GM19372 (cell line): ENCODE measurements around the gene PCDHA7.
"Not testable (repeated sequence)": the region's sequence is repeated elsewhere in the genome, so short reads cannot be mapped to it uniquely, and the experiment has no call there.

Source experiments
- ATAC-seq: cut with Tn5 transposase; IDR thresholded peaks from one replicate; pipeline ENCODE4 v1.9.1; 2021; ENCODE audit warnings: mild to moderate bottlenecking, low read depth, moderate library complexity; ENCODE audit not compliant: unreplicated experiment

PCDHA7 gene, protein sequence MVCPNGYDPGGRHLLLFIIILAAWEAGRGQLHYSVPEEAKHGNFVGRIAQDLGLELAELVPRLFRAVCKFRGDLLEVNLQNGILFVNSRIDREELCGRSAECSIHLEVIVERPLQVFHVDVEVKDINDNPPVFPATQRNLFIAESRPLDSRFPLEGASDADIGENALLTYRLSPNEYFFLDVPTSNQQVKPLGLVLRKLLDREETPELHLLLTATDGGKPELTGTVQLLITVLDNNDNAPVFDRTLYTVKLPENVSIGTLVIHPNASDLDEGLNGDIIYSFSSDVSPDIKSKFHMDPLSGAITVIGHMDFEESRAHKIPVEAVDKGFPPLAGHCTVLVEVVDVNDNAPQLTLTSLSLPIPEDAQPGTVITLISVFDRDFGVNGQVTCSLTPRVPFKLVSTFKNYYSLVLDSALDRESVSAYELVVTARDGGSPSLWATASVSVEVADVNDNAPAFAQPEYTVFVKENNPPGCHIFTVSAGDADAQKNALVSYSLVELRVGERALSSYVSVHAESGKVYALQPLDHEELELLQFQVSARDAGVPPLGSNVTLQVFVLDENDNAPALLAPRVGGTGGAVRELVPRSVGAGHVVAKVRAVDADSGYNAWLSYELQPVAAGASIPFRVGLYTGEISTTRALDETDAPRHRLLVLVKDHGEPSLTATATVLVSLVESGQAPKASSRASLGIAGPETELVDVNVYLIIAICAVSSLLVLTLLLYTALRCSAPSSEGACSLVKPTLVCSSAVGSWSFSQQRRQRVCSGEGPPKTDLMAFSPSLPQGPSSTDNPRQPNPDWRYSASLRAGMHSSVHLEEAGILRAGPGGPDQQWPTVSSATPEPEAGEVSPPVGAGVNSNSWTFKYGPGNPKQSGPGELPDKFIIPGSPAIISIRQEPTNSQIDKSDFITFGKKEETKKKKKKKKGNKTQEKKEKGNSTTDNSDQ

DNA sequence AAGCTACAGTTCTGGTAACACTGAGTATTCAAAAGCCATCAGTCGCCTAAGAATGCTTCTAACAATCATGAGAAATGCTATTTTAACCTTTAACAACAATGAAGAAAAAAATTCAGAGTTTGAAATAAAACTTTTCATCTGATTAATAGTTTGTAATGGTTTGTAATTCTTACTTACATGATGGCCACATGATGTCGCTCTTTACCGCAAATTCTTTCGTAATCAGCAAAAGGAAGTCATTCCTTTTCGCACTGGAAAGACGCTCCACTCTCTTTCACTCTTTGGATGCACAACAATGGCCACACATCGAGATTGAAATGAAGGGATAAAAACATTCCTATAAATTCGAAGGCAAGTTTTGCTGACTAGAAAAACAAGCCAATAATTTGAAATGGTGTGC is at the start of gene PCDHA7:
PCDHA7 (plus strand) TSS at position 277 of the 400 bp plus-strand sequence; CDS start at position 392, 115 bp downstream.
- ATAC-seq, result no peak

DNA sequence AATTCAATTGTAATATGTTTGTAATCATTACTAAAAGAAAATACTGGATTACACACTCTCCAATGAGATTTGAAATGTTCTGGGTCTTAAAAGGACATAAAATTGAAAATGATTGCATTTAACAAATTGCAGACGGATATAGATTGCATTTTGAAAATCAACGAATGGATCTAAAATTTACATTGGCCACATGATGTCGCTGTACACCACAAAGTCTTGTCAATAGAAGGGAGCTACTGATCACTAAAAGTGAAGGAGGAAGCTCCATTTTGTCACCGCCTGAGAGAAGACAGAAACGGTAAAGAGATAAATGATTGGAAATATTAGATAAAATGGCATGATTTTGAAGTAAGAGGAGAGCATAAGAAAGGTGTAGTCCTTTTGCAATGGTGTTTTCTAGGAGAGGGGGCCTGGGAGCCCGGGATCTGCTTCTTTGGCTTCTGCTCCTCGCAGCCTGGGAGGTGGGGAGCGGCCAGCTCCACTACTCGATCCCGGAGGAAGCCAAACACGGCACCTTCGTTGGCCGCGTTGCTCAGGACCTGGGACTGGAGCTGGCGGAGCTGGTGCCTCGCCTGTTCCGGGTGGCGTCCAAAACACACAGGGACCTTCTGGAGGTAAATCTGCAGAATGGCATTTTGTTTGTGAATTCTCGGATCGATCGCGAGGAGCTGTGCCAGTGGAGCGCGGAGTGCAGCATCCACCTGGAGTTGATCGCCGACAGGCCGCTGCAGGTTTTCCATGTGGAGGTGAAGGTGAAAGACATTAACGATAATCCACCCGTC is 48.0 kb upstream of the PCDHA7 start, which contains the start of gene PCDHA1:
PCDHA1 (plus strand) TSS at position 236 of the 782 bp plus-strand sequence.
- ATAC-seq, result no peak

DNA sequence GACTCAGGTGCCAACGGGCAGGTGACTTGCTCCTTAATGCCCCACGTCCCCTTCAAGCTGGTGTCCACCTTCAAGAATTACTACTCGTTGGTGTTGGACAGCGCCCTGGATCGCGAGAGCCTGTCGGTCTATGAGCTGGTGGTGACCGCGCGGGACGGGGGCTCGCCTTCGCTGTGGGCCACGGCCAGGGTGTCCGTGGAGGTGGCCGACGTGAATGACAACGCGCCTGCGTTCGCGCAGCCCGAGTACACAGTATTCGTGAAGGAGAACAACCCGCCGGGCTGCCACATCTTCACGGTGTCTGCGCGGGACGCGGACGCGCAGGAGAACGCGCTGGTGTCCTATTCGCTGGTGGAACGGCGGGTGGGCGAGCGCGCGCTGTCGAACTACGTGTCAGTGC is 46.6 kb upstream of the PCDHA7 start:
- not testable (repeated sequence) for ATAC-seq

DNA sequence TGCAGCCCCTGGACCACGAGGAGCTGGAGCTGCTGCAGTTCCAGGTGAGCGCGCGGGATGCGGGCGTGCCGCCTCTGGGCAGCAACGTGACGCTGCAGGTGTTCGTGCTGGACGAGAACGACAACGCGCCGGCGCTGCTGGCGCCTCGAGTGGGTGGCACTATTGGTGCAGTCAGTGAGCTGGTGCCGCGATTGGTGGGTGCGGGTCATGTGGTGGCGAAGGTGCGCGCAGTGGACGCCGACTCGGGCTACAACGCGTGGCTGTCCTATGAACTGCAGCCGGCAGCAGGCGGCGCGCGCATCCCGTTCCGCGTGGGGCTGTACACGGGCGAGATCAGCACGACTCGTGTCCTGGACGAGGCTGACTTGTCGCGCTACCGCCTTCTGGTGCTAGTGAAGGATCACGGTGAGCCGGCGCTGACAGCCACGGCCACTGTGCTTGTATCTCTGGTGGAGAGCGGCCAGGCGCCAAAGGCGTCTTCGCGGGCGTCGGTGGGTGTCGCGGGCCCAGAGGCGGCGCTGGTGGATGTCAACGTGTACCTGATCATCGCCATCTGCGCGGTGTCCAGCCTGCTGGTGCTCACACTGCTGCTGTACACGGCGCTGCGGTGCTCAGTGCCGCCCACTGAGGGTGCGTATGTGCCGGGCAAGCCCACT is 46.1 kb upstream of the PCDHA7 start:
- not testable (repeated sequence) for ATAC-seq

DNA sequence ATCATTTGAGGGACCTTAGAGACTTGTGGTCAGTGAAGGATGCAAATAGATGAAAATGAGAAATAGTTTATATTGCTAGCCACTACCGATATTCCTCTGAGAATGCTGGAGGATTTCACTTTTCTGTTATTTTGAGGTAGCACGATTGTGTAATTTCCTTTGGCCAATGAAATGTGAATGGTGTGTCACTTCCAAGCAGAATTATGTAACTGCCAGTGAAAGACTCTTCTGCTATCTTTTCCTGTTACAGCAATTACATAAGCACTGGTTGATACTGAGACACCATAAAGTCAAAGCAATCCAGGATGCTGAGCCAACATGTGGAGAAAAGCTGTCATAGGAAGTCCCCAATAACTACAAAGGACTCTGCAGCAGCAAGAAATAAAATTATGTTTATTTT is 43.0 kb upstream of the PCDHA7 start:
- no peak for ATAC-seq

DNA sequence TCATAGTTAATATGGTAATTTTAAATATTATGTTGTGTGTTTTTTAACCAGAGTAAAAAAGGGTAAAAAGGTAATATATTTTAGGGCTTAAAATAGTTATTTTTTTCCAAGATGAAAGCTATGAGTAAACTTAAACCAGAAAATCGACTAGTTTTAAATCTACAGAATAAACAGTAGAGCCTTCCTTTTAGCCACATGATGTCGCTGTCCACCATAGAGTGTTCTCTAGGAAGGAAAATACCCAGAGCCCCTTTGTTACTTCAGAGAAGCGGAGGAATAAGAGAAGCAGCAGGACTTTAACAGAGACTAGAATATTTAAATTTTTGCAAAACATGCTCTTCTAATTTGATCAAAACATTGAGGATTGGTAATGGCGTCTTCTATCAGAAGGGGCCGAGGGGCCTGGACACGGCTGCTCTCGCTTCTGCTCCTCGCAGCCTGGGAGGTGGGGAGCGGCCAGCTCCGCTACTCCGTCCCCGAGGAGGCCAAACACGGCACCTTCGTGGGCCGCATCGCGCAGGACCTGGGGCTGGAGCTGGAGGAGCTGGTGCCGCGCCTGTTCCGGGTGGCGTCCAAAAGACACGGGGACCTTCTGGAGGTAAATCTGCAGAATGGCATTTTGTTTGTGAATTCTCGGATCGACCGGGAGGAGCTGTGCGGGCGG is 39.3 kb upstream of the PCDHA7 start, which contains the start of gene PCDHA2:
PCDHA2 (plus strand) TSS at position 258 of the 664 bp plus-strand sequence.
- ATAC-seq, result no peak

DNA sequence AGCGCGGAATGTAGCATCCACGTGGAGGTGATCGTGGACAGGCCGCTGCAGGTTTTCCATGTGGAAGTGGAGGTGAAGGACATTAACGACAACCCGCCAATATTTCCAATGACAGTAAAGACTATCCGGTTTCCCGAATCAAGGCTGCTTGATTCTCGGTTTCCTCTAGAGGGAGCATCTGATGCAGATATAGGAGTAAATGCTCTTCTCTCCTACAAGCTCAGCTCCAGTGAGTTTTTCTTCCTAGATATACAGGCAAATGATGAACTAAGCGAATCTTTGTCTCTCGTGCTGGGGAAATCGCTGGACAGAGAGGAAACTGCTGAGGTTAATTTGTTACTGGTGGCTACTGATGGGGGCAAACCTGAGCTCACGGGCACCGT is 38.8 kb upstream of the PCDHA7 start:
- no peak for ATAC-seq

DNA sequence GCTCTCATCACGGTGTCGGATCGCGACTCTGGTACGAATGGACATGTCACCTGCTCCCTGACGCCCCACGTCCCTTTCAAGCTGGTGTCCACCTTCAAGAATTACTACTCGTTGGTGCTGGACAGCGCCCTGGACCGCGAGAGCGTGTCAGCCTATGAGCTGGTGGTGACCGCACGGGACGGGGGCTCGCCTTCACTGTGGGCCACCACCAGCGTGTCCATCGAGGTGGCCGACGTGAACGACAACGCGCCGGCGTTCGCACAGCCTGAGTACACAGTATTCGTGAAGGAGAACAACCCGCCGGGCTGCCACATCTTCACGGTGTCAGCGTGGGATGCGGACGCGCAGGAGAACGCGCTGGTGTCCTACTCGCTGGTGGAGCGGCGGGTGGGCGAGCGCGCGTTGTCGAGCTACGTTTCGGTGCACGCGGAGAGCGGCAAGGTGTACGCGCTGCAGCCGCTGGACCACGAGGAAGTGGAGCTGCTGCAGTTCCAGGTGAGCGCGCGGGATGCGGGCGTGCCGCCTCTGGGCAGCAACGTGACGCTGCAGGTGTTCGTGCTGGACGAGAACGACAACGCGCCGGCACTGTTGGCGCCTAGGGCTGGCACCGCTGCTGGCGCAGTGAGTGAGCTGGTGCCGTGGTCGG is 37.9 kb upstream of the PCDHA7 start:
- ATAC-seq, result not testable (repeated sequence)

DNA sequence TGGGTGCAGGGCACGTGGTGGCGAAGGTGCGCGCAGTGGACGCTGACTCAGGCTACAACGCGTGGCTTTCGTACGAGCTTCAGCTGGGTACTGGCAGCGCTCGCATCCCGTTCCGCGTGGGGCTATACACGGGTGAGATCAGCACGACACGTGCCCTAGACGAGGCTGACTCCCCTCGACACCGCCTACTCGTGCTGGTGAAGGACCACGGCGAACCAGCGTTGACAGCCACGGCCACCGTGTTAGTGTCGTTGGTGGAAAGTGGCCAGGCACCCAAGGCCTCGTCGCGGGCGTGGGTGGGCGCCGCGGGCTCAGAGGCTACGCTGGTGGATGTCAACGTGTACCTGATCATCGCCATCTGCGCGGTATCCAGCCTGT is 37.4 kb upstream of the PCDHA7 start:
- ATAC-seq, result no peak

DNA sequence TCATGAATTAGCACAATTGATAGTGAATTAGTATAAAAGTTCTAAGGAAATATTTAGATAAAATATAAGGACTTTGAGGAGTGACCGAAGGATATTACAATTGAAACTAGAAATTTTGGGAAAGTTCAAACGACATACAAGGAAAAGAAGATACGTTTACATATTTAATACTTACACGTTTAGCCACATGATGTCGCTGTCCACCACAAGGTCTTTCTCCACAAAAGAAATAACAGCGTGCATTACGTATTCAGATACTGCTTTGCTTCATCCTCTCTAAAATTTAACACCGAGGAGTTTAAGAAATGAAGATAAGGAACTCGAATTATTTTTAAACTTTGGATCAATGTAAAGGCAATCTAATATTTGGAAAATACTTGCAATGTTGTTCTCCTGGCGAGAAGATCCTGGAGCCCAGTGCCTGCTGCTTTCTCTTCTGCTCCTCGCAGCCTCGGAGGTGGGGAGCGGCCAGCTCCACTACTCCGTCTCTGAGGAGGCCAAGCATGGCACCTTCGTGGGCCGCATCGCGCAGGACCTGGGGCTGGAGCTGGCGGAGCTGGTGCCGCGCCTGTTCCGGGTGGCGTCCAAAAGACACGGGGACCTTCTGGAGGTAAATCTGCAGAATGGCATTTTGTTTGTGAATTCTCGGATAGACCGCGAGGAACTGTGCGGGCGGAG is 33.1 kb upstream of the PCDHA7 start, which contains the start of gene PCDHA3:
PCDHA3 (plus strand) TSS at position 242 of the 678 bp plus-strand sequence.
- no peak for ATAC-seq

DNA sequence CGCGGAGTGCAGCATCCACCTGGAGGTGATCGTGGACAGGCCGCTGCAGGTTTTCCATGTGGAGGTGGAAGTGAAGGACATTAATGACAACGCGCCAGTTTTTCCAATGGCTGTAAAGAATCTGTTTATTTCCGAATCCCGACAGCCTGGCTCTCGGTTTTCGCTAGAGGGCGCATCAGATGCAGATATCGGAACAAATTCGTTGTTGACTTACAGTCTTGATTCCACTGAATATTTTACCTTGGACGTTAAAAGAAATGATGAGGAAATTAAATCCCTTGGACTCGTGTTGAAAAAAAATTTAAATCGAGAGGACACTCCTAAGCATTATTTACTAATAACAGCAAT is 32.6 kb upstream of the PCDHA7 start:
- ATAC-seq, result no peak

DNA sequence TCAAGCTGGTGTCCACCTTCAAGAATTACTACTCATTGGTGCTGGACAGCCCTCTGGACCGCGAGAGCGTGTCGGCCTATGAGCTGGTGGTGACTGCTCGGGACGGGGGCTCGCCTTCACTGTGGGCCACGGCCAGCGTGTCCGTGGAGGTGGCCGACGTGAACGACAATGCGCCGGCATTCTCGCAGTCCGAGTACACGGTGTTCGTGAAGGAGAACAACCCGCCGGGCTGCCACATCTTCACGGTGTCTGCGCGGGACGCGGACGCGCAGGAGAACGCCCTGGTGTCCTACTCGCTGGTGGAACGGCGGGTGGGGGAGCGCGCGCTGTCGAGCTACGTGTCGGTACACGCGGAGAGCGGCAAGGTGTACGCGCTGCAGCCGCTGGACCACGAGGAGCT is 31.7 kb upstream of the PCDHA7 start:
- ATAC-seq, result not testable (repeated sequence)

DNA sequence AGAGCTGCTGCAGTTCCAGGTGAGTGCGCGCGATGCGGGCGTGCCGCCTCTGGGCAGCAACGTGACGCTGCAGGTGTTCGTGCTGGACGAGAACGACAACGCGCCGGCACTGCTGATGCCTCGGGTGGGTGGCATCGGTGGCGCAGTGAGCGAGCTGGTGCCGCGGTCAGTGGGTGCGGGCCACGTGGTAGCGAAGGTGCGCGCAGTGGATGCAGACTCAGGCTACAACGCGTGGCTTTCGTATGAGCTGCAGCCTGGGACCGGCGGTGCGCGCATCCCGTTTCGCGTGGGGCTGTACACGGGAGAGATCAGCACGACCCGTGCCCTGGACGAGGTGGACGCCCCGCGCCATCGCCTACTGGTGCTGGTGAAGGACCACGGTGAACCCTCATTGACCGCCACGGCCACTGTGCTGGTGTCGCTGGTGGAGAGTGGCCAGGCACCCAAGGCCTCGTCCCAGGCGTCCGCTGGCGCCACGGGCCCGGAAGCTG is 31.2 kb upstream of the PCDHA7 start:
- ATAC-seq, result no peak

DNA sequence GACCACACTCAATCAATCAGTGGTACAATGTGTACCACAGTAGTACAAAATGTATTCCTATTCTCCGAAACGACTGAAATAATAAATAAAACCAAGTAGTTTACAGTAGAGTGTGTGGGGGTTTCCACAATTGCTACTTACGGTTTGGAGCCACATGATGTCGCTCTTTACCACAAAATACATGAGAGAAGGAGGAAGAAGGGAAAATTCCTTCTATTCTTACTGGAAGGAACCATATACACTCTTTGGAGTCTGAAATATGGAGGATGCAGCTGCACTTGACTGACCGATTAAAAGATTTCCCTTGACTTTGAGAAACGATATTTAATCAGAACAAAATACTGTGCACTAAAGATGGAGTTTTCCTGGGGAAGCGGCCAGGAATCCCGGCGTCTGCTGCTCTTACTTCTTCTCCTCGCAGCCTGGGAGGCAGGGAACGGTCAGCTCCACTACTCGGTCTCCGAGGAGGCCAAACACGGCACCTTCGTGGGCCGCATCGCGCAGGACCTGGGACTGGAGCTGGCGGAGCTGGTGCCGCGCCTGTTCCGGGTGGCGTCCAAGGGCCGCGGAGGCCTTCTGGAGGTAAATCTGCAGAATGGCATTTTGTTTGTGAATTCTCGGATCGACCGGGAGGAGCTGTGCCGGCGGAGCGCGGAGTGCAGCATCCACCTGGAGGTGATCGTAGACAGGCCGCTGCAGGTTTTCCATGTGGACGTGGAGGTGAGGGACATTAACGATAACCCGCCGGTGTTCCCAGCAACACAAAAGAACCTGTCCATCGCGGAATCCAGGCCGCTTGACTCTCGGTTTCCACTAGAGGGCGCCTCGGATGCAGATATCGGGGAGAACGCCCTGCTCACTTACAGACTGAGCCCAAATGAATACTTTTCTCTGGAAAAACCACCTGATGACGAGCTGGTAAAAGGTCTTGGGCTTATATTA is 27.0 kb upstream of the PCDHA7 start, which contains the start of gene PCDHA4:
PCDHA4 (plus strand) TSS at position 235 of the 942 bp plus-strand sequence.
- no peak for ATAC-seq

DNA sequence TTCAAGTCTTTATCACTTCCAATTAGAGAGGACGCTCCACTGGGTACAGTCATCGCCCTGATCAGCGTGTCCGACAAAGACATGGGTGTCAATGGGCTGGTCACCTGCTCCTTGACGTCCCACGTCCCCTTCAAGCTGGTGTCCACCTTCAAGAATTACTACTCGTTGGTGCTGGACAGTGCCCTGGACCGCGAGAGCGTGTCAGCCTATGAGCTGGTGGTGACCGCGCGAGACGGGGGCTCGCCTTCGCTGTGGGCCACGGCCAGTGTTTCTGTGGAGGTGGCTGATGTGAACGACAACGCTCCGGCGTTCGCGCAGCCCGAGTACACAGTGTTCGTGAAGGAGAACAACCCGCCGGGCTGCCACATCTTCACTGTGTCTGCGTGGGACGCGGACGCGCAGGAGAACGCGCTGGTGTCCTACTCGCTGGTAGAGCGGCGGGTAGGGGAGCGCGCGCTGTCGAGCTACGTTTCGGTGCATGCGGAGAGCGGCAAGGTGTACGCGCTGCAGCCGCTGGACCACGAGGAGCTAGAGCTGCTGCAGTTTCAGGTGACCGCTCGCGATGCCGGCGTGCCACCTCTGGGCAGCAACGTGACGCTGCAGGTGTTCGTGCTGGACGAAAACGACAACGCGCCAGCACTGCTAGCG is 25.7 kb upstream of the PCDHA7 start:
- not testable (repeated sequence) for ATAC-seq

DNA sequence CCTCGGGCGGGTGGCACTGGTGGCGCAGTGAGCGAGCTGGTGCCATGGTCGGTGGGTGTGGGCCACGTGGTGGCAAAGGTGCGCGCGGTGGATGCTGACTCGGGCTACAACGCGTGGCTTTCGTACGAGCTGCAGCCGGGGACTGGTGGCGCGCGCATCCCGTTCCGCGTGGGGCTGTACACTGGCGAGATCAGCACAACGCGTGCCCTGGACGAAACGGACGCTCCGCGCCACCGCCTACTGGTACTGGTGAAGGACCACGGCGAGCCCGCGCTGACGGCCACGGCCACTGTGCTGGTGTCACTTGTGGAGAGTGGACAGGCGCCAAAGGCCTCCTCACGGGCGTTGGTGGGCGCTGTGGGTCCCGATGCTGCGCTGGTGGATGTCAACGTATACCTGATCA is 25.2 kb upstream of the PCDHA7 start:
- no peak for ATAC-seq
